Activated CD8-positive, alpha-beta memory T cell treated with anti-CD3 and anti-CD28 coated beads, Interleukin-2, amount 50 U/mL, for 24 hours (primary cell): ENCODE measurements around the gene PLPPR2.
"Not testable (repeated sequence)": the region's sequence is repeated elsewhere in the genome, so short reads cannot be mapped to it uniquely, and the experiment has no call there.

Experiments
- DNase-seq: peaks from one replicate; pipeline ENCODE4 v3.0.0-alpha.2; 2020; ENCODE audit errors: extremely low read depth

PLPPR2 gene, protein sequence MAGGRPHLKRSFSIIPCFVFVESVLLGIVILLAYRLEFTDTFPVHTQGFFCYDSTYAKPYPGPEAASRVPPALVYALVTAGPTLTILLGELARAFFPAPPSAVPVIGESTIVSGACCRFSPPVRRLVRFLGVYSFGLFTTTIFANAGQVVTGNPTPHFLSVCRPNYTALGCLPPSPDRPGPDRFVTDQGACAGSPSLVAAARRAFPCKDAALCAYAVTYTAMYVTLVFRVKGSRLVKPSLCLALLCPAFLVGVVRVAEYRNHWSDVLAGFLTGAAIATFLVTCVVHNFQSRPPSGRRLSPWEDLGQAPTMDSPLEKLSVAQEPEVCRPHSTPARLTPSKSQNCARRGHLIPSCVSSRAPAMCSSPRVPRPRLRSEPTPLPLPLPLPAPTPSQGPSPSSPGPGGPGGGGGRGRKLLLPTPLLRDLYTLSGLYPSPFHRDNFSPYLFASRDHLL

DNA sequence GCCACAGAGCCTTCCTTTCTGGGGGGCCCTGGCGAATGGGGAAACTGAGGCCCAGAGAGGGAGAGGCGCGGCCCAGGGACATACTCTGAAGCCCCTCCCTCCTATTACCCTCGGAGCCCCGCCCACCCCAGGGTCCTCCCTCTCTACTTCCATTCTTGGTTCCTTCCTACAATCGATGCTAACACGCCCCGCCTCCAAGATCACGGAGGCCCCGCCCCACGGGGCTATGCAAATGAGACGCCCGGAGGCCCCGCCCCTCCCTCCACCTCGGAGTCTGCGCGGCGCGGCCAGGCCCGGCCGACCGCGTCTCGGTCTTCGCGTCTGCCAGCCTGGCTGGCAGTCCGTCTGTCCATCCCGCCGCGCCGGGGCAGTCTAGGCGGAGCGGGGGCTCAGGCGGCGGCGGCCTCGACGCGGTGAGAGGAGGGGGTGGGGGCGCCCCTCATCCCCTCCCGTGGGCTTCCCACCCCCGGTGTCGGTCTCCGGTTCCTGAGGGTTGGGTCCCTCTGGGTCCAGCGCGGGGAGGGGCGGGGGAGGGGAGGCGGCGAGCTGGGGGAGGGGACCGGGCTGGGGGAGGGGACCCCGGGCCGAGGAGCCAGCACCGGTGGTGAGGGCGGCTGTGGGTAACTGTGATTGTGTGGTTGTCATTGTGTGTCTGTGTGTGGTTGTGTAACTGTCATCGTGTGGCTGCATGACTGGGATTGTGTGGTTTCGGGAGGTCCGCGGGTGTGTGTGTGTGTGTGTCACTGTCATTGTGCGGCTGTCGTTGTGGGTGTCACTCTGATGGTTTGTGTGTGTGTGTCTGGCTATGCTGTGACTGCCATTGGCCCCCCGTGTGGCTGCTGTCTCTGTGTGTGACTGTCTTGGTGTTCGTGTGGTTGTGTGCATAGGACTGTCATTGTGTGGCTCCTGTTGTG lies at the start of gene PLPPR2:
Gene PLPPR2 (plus strand): TSS at position 273 of the 914 bp plus-strand sequence. CDS start 2,242 bp downstream, outside the sequence.
- DNase-seq = peak; percentile 53

DNA sequence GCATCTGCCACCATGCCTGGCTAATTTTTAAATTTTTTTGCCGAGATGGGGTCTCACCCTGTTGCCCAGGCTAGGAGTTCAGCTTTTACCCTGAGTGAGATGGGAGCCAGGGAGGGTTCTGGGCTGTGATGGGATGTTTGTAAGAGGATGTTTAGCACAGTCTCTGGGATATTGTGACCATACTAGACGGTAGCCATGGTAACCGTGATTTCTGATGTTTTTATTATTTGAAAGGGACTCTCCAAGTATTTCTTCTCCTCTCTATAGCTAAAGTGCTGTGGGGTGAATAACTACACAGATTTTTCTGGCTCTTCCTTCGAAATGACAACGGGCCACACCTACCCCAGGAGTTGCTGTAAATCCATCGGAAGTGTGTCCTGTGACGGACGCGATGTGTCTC lies 48.9 kb upstream of the PLPPR2 start:
- no peak for DNase-seq

DNA sequence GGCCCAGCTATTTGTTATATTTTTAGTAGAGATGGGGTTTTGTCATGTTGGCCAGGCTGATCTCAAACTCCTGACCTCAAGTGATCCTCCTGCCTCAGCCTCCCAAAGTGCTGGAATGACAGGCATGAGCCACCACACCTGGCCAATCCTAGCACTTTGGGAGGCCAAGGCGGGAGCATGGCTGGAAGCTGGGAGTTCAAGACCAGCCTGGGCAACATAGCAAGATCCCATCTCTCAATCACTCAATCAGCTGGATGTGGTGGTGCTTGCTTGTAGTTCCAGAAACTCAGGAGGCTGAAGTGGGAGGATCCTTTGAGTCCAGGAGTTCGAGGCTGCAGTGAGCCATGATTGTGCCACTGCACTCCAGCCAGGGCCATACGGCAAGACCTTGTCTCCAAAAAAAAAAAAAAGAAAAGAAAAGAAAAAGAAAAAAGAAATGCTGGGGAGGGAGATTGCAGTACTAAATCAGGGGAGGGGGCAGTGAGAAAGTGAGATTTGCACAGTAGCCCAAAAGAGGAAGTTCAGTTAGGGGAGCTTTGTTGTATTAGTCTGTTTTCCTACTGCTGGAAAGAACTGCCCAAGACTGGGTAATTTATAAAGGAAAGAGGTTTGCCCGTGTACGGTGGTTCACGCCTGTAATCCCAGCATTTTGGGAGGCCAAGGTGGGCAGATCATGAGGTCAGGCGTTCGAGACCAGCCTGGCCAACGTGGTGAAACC lies 34.8 kb upstream of the PLPPR2 start:
- DNase-seq = not testable (repeated sequence)

DNA sequence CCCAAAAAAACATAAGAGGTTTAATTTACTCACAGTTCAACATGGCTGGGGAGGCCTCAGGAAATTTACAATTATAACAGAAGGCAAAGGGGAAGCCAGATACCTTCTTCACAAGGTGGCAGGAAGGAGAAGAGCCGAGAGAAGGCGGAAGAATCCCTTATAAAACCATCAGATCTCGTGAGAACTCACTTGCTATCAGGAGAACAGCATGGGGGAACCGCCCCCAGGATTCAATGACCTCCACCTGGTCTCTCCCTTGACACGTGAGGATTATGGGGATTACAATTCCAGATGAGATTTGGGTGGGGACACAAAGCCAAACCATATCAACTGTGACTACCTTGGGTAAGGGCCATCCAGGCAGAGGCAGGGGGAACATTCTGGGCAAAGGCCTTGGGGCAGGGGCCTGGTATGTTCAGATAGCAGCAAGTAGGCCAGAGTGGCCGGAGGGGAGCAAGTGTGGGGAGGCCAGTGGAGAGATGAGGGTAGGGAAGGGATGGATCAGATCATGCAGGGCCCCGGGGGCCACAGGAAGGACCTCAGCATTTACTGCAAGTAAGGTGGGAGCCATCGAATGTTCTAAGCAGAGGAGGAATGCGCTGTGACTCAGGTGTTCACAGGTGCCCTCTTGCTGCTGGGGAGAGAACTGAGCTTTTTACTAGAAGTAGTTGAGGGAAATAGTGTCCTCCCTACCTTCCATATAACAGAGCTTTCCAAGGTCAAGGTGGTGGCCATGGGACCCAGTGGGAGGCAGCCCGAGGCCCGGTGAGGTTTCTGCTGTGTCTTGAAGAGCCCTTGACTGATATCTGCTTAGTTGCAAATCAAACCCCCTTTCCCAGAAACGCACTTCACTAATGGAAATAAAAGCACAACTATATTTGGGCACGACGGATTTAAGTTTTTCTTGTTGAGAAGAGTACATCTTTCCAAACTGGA lies 33.8 kb upstream of the PLPPR2 start:
- no peak for DNase-seq

DNA sequence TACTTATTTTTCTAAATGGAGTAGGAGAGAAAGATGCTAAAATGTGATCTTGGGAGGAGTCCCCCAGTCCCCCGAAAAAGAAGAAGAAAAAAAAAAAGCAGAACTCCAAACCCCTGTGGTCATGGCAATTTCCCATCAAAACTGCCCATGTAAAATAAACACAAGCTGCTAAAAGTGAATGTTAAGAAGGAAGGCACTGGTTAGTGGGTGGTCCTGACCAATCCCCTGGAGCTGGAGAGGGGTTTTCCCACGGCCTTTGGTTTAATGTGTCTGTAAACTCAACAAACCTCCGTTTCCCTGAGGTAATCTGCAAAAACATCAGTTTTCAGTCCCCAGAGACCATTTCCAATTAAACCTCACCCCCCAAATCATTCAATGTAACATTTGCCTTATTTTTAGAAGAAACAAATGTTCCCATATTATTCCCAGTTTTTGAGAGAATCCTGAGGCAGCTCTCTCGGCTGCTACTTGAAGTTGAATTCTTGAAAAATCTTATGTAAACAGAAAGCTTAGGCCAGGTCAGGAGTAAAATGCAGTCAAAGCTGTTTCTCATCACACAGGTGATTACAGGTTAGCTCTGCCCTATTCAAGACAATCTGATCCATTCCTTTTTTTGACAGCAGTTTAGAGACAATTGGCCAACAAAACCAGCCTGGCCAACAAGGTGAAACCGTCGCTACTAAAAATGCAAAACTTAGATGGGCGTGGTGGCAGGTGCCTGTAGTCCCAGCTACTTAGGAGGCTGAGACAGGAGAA lies 32.8 kb upstream of the PLPPR2 start:
- DNase-seq = no peak

DNA sequence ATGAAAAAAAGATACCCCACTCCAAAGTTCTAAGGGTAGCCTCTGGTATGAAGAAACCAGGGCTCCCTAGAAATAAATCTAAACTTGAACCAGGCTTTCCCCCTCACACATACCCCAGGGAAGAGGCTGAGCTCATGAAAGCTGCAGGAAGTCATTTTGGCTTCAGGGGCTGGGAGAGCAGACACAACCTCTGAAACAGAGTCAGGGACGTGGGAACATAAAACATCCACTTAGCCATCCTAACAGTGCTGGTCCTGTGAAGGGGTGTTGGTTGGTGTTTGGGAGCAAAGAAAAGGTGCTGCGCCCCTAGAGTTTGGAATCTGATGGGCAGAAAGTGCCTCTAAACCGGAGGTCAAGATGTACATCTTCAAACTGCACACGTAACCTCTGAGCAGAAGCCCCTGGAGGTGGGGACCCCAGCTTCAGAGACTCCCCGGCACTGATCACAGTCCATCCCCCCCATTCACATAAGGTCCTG lies 31.6 kb upstream of the PLPPR2 start:
- DNase-seq = no peak

DNA sequence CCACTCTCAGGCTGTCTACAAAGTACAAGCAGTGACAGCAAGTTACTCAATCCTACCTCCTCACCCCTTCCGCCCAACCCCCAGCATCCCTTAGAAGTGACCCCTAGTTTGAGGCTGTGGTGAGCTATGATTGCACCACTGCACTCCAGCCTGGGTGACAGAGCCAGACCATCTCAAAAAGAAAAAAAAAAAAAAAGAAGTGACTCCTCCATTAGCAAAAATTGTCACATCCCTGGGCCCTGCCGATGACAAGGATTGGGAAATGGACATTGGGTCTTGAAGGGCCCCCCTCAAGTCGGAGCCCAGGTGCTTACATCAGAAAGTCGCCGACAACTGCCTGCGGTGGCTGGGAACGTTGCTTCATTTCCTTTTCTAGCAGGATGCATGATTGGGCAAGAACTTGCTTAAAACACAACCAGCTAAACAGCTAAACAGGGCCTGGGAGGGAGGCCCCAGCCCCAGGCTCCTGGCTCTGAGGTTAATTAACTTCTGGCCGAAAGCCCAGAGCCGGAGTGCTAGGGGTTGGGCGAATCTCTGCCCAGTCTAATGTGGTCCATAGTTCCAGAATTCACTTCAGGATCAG lies 31.1 kb upstream of the PLPPR2 start:
- no peak for DNase-seq

DNA sequence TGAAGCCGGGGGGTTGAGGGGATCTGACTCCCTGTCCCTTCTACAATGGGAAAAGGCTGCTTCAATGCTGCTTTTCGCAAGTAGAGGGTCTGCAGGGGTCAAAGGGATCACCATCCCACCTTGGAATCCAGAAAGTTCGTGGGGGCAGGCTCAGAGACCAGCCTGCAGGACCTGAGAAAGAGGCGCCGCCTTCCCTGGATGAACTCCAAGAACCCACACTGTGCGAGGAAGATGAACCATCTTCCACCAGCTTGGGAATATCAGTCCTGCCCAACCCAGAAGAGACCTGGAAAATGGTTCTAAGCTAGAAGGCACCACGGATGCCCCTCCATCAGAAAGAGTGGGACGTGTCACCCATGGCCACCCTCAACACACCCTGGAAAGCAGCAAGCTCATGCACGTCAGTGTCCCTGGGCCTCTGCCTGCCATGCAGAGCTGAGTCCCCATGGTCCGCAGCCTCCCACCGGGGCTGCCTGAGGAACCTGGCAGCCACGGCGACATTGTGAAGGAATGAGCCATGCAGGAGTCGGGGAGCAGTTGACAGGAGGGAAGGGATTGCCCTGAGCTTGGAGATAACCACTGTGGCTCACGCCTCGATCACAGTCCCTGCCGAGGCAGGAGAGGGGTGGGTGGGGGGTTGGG lies 30.4 kb upstream of the PLPPR2 start:
- DNase-seq = no peak

DNA sequence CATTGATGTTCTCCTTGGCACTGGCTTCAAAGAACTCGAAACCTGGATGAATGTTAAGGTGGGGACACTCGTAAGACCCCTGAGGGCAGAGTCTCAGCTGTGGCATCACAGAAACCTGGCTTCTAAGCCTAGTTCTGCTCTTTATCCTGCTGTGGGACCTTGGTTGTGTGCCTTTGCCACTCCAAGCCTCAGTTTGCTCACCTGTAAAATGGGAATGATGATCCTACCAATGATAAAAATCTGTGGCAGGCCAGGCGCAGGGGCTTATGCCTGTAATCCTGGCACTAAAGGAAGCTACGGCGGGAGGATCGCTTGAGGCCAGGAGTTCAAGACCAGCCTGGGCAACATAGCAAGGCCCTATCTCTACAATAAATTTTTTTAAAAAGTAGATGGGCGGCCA lies 29.7 kb upstream of the PLPPR2 start:
- no peak for DNase-seq

DNA sequence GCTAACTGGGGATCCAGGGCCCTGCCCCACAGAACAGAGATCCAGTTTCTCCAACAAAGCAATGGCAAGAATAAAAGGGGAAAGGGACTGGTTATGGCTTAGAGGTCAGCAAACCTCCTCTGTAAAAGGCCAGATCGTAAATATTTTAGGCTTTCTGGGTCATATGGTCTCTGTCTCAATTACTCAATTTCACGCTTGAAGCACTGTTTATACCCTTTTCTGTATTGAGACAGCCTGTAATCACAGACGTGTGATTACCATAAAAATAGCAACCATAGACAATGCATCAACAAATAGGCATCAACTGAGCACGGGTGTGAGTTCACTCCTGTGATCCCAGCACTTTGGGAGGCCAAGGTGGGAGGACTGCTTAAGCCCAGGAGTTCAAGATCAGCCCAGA lies 25.1 kb upstream of the PLPPR2 start:
- DNase-seq = no peak

DNA sequence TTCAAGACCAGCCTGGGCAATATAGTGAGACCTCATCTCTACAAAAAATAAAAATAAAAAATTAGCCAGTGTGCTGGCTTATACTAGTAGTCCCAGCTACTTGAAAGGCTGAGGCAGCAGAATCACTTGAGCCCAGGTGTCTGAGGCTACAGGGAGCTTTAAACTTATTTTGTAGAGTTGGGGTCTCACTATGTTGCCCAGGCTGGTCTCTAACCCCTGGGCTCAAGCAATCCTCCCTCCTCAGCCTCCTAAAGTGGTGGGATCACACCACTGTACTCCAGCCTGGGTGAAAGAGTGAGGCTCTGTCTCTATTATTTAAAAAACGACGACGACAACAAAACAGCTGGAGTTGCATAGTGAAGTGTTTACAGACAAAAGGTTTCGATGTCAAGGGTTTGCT lies 23.7 kb upstream of the PLPPR2 start:
- DNase-seq = no peak

DNA sequence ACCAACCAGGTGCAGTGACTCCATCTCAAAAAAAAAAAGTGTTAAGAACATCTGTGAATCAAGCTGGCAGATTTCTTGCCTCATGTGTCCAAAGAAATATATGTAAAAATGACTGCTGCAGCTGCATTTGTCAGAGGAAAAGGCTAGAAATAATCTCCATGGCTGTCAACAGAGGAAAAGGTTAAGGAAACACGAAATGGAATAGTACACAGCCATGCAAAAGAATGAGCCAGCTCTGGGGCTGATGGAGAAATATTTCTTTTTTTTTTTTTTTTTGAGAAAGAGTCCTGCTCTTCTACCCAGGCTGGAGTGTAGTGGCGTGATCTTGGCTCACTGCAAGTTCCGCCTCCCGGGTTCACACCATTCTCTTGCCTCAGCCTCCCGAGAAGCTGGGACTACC lies 22.4 kb upstream of the PLPPR2 start:
- no peak for DNase-seq

DNA sequence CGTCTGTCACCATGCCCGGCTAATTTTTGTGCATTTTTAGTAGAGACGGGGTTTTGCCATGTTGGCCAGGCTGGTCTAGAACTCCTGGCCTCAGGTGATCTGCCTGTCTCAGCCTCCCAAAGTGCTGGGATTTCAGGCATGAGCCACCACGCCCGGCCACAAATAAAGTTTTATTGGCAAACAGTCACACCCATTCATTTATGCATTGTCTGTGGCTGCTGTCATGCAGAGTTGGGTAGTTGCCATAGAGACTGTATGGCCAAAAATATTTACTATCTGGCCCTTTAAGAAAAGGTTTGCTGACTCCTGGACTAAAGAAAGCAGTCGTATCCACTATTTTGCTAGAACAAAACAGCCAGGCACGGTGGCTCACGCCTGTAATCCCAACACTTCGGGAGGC lies 21.4 kb upstream of the PLPPR2 start:
- not testable (repeated sequence) for DNase-seq

DNA sequence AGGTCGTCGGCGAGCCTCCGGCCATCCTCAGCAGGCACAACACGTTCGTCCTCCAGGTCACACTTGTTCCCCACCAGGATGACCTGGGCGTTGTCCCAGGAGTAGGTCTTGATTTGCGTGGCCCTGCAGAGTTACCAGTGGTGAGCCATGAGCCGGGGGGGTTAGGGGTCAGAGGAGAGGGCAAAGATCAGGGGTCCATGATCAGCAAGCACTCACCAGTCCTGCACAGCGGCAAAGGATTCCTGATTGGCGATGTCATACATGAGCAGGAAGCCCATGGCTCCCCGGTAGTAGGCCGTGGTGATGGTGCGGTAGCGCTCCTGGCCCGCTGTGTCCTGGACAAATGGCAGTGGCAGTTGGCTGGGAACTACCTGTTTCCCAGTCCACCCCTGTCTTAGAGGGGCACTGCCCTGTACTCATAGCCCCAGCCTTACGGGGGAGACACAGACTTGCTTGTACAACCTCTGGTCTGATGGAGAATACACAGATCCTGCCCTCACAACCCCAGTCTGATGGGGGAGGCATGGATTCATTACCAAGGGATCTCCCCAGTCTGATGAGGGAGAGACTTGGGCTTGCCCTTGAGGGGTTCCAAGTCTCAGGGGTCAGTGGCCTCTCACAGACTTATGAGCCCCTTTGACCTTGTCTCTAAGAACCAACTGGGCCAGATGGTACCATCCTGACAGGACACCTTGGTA lies 19.6 kb upstream of the PLPPR2 start:
- DNase-seq = no peak

DNA sequence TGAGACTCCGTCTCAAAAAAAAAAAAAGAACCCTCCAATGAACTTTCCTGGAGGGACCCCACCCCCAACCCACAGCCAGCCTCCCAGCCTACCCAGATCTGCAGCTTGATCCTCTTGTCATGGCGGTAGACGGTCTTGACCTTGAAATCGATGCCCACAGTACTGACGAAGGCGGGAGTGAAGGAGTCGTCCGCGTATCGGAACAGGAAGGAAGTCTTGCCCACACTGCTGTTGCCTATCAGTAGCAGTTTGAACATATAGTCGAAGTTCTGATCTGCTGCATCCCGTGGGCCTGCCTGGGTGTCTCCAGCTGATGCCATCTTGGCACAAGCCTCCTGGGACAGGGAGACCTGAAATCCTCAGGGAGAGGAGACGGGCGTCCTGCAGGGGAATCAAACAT lies 18.2 kb upstream of the PLPPR2 start:
- no peak for DNase-seq

DNA sequence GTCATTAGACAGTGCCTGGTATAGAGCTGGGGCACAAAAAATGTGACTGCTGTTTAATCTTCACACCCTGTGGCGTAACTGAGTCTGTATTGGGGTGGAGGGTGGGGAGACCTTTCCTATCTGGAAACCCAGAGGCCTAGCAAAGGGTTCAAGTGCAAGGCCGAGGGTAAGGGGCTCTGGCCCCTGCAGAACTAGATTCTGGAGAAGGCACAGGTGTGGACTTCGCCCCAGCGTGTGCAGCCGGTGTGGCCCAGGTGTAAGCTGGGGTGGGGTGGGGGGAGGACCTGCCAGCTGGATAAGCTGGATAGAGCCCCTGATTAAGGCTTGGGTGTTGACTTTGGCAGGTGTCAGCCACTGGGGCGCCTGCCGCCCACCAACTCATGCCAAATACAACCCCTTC lies 17.1 kb upstream of the PLPPR2 start:
- DNase-seq = no peak

DNA sequence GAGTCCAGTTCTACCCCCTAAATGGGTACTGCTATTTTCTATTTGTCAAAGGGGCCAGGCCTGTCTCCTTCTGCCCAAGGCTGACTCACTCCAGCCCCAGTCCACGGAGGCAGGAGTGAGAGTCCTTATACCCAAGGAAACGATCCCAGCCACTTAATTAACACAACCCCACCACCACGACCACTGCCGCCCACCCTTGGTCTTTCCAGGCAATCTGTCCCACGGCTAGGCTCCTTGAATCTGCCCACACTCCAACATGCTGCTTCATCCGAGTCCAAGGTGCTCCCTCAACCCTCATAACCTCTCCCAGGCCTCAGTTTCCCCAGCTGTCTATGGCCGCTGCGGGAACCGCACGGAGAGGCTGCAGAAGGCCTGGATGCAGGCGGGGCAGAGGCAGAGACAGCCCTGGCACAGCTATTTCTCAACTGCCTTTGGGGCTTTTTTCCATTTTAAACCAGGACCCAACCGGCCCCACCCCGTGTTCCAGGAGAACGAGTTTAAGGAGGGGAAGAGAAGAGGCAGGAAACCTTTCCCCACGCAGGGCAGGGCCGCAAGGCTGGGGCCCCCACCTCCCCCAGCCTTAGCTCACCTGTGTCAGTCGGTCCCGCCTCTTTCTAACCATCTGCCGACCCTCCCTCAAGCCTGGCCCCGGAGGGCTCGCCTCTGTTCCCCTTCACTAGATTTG lies 16.5 kb upstream of the PLPPR2 start:
- DNase-seq = no peak
